T1000 (cell line): ENCODE measurements around the gene FIBCD1.

Source experiments
- DNase-seq: peaks from one replicate; lab custom pipeline; 2025; ENCODE audit warnings: mixed read lengths; lab: John Stamatoyannopoulos, UW

Gene FIBCD1

DNA sequence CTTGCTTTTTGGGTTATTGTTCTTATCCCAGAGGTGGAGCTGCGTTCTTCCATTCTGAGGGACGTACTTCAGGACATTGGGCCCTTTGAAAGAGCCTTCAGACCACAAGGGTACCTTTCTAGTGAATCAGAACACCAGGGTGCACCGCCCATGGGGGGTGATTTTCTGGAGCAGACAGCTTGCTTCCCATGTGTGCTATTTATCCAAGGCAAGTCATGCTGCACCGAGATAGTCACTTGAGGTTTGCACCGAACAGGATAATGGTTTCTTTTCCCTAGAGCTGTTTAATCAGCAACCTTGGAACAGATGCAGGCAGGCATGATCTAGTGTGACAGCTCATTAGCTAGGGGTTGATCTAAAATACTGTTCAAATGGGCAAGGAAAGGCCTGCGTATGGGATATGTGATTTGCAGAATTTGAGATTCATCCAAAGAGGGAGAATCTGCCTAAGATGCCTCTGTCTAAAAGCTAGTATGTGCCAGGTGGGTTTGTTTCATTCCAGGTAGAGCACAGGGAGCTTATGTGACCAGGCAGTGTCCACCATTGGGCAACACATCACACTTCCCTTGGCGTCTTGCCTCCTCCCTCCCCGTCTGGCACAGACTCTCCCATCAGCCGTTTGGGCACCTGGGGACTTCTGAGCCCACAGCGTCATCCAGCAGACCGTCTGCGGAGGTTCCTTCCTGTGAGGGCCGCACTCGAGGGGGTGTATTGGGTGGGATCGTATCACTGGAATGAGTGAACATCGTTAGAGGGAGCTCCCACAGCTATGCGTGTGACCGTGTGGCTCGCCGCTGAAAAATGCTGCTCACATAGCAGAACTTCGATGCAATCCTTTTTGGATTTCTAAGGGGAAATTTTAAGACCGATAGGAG is 80.9 kb downstream of the FIBCD1 start:
- DNase-seq: peak; percentile 54

DNA sequence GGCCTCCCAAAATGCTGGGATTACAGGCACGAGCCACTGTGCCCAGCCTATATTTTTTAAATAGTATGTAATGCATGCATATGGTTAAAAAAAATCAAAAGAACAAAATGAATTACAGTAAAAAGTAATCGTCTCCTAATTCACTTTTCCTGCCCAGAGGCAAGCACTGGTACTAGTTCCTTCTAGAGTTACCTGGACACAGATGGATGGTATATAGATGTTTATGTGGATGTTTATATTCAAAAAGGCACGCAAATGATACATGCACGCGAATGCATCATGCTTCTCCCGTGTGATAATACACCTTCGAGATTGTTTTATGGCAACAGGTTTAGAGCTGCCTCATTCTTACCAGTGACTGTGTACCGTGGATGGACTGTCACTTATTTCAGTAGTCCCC is 82.6 kb downstream of the FIBCD1 start:
- DNase-seq: no peak

DNA sequence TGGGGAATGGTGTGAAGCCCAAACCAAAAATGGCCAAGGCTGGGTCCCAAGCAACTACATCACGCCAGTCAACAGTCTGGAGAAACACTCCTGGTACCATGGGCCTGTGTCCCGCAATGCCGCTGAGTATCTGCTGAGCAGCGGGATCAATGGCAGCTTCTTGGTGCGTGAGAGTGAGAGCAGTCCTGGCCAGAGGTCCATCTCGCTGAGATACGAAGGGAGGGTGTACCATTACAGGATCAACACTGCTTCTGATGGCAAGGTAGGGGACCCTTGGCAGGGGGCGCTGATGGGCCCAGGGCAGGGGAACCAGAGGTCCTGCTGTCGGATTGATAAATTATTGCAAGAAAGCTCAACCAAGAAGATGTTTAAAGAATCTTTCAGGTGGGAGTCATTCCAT is 84.2 kb downstream of the FIBCD1 start:
- no peak for DNase-seq

DNA sequence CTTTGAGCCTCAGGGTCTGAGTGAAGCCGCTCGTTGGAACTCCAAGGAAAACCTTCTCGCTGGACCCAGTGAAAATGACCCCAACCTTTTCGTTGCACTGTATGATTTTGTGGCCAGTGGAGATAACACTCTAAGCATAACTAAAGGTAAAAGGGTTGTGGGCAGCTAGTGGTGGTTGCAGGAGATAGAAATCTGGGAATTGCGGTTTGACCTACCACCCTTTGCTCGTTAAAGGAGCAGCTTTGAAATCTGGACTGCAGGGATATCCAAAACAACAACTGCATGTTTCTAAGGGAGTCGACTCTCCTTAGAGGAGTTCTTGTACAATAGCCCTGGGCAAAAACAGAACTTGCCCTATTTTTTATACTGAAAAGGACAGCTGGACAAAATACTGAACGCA is 85.0 kb downstream of the FIBCD1 start:
- no peak for DNase-seq

DNA sequence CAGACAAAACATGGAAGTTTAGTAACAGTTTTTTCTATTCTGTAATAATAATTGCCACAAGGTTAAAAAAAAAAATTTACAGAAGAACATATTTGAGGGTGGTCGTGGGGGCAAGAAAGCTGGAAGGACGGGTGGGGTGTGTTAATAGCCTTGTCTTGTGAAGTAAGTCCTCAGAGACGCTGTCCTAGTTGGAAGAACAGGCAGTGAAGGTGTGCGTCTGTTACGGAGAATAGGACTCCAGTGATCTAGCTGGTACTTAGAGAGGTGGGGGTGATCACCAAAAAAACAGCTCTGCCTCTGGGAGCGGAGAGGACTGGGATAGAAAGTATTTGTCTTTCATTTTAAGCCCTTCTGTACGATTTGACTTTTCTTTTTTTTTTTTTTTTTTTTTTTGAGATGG is 86.2 kb downstream of the FIBCD1 start:
- no peak for DNase-seq
